SJSA1 (cell line): Measurements from ENCODE around the gene INKA2. TPM values are rescaled to one million over a fixed set of nuclear protein-coding genes. Genes with fewer than 3 reads are reported as not detected.

Source experiments
- DNase-seq, 2 experiments: peaks; one replicate each; pipeline ENCODE4 v3.0.0-alpha.2; 2015 to 2020; ENCODE audit warnings: low spot score in 2 of 2, low read depth in 1 of 2
- H3K27ac ChIP-seq: fragments of 250-450 bp; sonication (Bioruptor Pico); 2 replicates; pipeline ENCODE4 v1.5.1; 2020; ENCODE audit warnings: mild to moderate bottlenecking, moderate library complexity
- H3K27me3 ChIP-seq: fragments of 250-450 bp; sonication (Bioruptor Pico); replicated peaks from 2 replicates; pipeline ENCODE4 v1.5.1; 2020; ENCODE audit warnings: mild to moderate bottlenecking, moderate library complexity
- H3K36me3 ChIP-seq: fragments of 250-450 bp; sonication (Bioruptor Pico); 2 replicates; pipeline ENCODE4 v1.5.1; 2020; ENCODE audit warnings: mild to moderate bottlenecking
- H3K4me1 ChIP-seq: fragments of 250-450 bp; sonication (Bioruptor Pico); replicated peaks from 2 replicates; pipeline ENCODE4 v1.6.1; 2021; ENCODE audit warnings: mild to moderate bottlenecking
- H3K4me3 ChIP-seq: fragments of 250-450 bp; sonication (Bioruptor Pico); 2 replicates; pipeline ENCODE4 v1.5.1; 2020; ENCODE audit warnings: mild to moderate bottlenecking
- H3K9me3 ChIP-seq: fragments of 250-450 bp; sonication (Bioruptor Pico); replicated peaks from 2 replicates; pipeline ENCODE4 v1.5.1; 2020; ENCODE audit warnings: mild to moderate bottlenecking
- total RNA-seq: library from RNA; depleted of rRNA; stranded (reverse); fragments of >200 nt; shearing (Covaris generic); gene quantifications from 2 replicates; pipeline ENCODE4 v1.2.3, GENCODE V29; 2014; rRNA removed

The INKA2 gene
- total RNA-seq, 1 experiment from 2014 or later: 3.4 TPM

DNA sequence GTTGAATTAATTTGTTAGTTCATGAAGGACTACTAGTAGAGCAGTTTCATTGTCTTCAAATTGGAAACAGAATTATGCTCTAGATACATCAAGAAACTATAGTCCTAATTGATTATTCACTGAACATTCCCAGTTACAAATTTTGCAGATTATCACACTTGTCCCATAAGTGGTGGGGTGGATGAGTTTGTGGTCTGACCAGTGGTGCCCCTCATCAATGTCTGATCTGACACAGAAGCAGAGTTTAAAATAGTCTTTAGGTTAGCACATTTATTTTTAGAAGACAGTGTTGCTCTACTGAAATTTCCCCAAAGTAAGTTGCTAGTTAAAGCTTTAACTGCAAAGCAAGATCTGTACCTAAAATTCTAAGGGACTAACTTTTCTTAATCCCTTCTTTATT is 42.9 kb downstream of the INKA2 start:
- DNase-seq: no peak
- H3K9me3 ChIP-seq: no peaks in the 10 kb centered on the region
- H3K4me1 ChIP-seq: no peaks in the 10 kb centered on the region
- no peak overlapping the region for H3K4me3 ChIP-seq
- no peaks in the 10 kb centered on the region for H3K27me3 ChIP-seq
- H3K36me3 ChIP-seq: peaks cover 67% of the 10 kb centered on the region
- no peak overlapping the region for H3K27ac ChIP-seq

DNA sequence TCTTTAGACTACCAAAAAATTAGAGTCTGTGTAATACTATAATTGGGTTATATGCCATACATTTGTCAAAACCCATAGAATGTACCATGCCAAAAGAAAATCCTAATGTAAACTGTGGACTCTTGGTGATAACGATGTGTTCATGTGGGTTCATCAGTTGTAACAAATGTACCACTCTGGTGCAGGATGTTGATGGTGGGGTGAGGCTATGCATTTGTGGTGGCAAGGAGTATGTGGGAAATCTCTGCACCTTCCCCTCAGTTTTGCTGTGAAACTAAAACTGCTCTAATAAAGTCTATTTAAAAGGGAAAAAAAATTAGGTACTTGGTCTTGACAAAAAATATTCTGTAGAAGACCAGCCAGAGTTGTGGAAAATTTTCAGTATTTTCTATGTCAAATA is 43.4 kb downstream of the INKA2 start:
- H3K27ac ChIP-seq: no peak overlapping the region
- no peaks in the 10 kb centered on the region for H3K4me1 ChIP-seq
- peaks cover 64% of the 10 kb centered on the region for H3K36me3 ChIP-seq
- H3K27me3 ChIP-seq: no peaks in the 10 kb centered on the region
- no peak for DNase-seq
- no peaks in the 10 kb centered on the region for H3K9me3 ChIP-seq
- no peak overlapping the region for H3K4me3 ChIP-seq

DNA sequence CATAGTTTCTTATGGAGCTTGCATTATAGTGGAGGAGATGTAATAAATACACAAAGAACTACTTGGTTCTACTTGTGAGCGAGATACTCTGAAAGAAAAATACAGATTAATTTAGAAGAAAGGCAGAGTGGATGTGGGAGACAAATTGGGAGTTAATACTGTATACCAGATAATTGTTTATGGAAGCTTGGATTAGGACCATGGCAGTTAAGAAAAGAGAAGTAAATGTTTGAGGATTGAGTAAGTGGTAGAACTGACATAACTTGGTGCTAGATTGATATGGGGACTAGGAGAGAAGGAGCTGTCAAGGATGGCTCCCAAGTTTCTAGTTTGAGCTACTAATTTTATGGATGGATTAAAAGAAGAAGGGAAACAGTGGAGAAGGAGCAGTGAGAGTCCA is 47.3 kb downstream of the INKA2 start:
- H3K27ac ChIP-seq: no peak overlapping the region
- DNase-seq: no peak
- H3K9me3 ChIP-seq: no peaks in the 10 kb centered on the region

DNA sequence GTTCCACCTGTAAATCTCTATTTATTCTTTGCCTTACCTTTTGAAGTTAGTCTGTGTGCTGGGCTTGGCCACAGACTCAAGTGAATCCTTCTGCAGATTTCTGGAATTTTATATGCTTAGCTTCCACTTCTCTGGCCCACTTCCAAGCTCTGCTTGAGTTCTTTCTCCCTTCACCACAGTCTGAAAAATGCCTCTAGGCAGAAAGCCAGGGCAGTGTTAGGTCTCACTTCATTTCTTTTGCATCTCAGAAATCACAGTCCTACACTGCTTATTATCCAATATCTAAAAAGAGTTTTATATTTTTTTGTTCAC is 48.9 kb downstream of the INKA2 start:
- DNase-seq: peak; percentile 42 to 50
- Histone ChIP-seq H3K36me3 (peaks cover 24% of the 10 kb centered on the region), H3K27ac (no peak overlapping the region), H3K4me3 (no peak overlapping the region), H3K4me1 (peaks cover 10% of the 10 kb centered on the region), H3K27me3 (no peaks in the 10 kb centered on the region), H3K9me3 (no peaks in the 10 kb centered on the region)

More for the DNA sequence above, 47.3 kb downstream of the INKA2 start:
- peaks cover 31% of the 10 kb centered on the region for H3K36me3 ChIP-seq
- no peaks in the 10 kb centered on the region for H3K27me3 ChIP-seq
- H3K4me3 ChIP-seq: no peak overlapping the region
- peaks cover 10% of the 10 kb centered on the region for H3K4me1 ChIP-seq

Other genes with a start within 250 kb of the INKA2 start
- gene ADORA3, start 235.8 kb downstream of the INKA2 start, total RNA-seq: not detected in 2 replicates
- gene TMIGD3, start 235.8 kb downstream of the INKA2 start, total RNA-seq: not detected in 2 replicates
- gene RAP1A, start 119.6 kb downstream of the INKA2 start, total RNA-seq: 42.6 and 48.5 TPM in 2 replicates
- gene DDX20, start 16.5 kb upstream of the INKA2 start, total RNA-seq: 22.8 and 37.8 TPM in 2 replicates